Parathyroid adenoma (tissue), 2 donors: Measurements from ENCODE around the gene NRG4.
A peak's percentile ranks its signal among the peaks of the same experiment; 100 is the strongest.

Experiments
- H2AFZ ChIP-seq: fragments of 300-600 bp; sonication (generic); one replicate; pipeline ENCODE4 v1.7.0; 2017; ENCODE audit warnings: antibody characterized with exemption, mild to moderate bottlenecking
- H3K27ac ChIP-seq: fragments of 300-600 bp; sonication (generic); one replicate; pipeline ENCODE4 v1.7.0; 2017
- H3K27me3 ChIP-seq: fragments of 300-600 bp; sonication (generic); one replicate; pipeline ENCODE4 v1.7.0; 2017; ENCODE audit warnings: low read length; ENCODE audit not compliant: control insufficient read depth, insufficient read depth
- H3K36me3 ChIP-seq: fragments of 300-600 bp; sonication (generic); one replicate; pipeline ENCODE4 v1.7.0; 2017; ENCODE audit warnings: low read length; ENCODE audit not compliant: control insufficient read depth, insufficient read depth
- H3K4me1 ChIP-seq: fragments of 300-600 bp; sonication (generic); one replicate; pipeline ENCODE4 v1.7.0; 2017; ENCODE audit warnings: control low read depth
- H3K4me2 ChIP-seq: fragments of 300-600 bp; sonication (generic); one replicate; pipeline ENCODE4 v1.7.0; 2017; ENCODE audit warnings: low read length
- H3K4me3 ChIP-seq: fragments of 300-600 bp; sonication (generic); one replicate; pipeline ENCODE4 v1.7.0; 2017; ENCODE audit warnings: low read depth, low read length
- H3K79me2 ChIP-seq: fragments of 300-600 bp; sonication (generic); one replicate; pipeline ENCODE4 v1.7.0; 2017; ENCODE audit warnings: control low read depth
- H3K9ac ChIP-seq: fragments of 300-600 bp; sonication (generic); one replicate; pipeline ENCODE4 v1.7.0; 2017; ENCODE audit warnings: mild to moderate bottlenecking
- H3K9me3 ChIP-seq: fragments of 300-600 bp; sonication (generic); one replicate; pipeline ENCODE4 v1.7.0; 2017; ENCODE audit warnings: low read length; ENCODE audit not compliant: control insufficient read depth
- TF ChIP-seq, protein P1 (sequence below): fragments of 300-600 bp; sonication (generic); IDR thresholded peaks from one replicate; pipeline ENCODE4 v1.7.0; 2017; ENCODE audit warnings: antibody characterized with exemption, mild to moderate bottlenecking
- donor health status: primary hyperparathyroidism.

Gene NRG4

DNA sequence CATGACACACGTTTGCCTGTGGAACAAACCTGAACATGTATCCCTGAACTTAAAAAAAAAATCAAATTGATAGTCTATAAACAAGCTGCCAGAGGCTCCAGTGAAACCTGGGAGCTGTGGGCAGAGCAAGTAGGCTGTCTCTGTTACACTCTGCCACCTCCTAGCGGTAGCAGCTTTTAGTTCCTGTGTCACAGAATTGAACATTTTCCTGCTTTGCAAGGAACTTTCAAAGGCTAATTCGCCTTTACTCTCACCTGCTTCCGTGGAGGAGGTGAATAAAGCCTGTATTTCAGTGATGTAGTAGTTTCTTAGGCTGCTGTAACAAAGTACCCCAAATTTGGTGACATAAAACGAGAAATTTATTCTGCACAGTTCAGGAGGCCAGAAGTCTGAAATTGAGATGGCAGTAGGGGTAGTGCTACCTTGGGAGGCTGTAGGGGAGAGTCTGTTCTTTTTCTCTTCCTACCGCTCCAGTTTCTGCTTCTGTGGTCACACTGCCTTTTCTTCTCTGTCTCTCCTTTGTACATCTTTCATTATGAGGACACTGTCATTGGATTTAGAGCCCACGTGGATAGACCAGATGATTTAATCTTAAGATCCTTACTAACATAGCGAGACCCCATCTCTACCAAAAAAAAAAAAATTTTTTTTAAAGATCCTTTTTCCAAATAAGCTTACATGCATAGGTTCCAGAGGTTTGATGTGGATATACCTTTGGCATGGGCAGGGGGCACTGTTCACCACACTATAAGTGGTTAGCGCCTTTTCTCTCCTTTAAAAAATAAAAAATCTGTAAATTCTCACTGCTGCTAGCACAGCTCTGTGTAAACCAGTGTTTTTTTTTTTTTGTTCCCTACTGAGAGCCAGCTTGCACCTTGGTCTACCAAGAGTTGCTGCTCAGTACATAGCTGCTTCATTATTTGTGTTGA, 83.3 kb downstream of the NRG4 start:
- Histone ChIP-seq H3K27ac (no peak overlapping the region), H3K4me1 (no peaks in the 10 kb centered on the region), H3K9ac (no peak overlapping the region), H3K79me2 (no peaks in the 10 kb centered on the region), H2AFZ (no peak overlapping the region), H3K4me2 (no peak overlapping the region), H3K9me3 (no peaks in the 10 kb centered on the region), H3K36me3 (no peaks in the 10 kb centered on the region), H3K4me3 (no peak overlapping the region), H3K27me3 (no peaks in the 10 kb centered on the region)
- TF ChIP-seq, protein P1, sequence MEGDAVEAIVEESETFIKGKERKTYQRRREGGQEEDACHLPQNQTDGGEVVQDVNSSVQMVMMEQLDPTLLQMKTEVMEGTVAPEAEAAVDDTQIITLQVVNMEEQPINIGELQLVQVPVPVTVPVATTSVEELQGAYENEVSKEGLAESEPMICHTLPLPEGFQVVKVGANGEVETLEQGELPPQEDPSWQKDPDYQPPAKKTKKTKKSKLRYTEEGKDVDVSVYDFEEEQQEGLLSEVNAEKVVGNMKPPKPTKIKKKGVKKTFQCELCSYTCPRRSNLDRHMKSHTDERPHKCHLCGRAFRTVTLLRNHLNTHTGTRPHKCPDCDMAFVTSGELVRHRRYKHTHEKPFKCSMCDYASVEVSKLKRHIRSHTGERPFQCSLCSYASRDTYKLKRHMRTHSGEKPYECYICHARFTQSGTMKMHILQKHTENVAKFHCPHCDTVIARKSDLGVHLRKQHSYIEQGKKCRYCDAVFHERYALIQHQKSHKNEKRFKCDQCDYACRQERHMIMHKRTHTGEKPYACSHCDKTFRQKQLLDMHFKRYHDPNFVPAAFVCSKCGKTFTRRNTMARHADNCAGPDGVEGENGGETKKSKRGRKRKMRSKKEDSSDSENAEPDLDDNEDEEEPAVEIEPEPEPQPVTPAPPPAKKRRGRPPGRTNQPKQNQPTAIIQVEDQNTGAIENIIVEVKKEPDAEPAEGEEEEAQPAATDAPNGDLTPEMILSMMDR = peak; percentile 26

GRCh38 chr15:75927601-75928000, 84.6 kb downstream of the NRG4 start:
- Histone ChIP-seq H3K36me3 (no peaks in the 10 kb centered on the region), H3K4me2 (no peak overlapping the region), H3K9me3 (no peaks in the 10 kb centered on the region), H3K27me3 (no peaks in the 10 kb centered on the region), H3K9ac (no peak overlapping the region), H3K4me1 (no peaks in the 10 kb centered on the region), H2AFZ (no peak overlapping the region), H3K27ac (no peak overlapping the region), H3K4me3 (no peak overlapping the region), H3K79me2 (no peaks in the 10 kb centered on the region)
- TF ChIP-seq, protein P1 = no peak

GRCh38 chr15:75926931-75927330, 85.3 kb downstream of the NRG4 start:
- Histone ChIP-seq H3K4me3 (no peak overlapping the region), H3K4me2 (no peak overlapping the region), H3K79me2 (no peaks in the 10 kb centered on the region), H3K9ac (no peak overlapping the region), H3K4me1 (no peaks in the 10 kb centered on the region), H2AFZ (no peak overlapping the region), H3K27me3 (no peaks in the 10 kb centered on the region), H3K27ac (no peak overlapping the region), H3K9me3 (no peaks in the 10 kb centered on the region), H3K36me3 (no peaks in the 10 kb centered on the region)
- TF ChIP-seq, protein P1 = no peak

- Histone ChIP-seq H3K27ac (no peak overlapping the region), H3K4me2 (no peak overlapping the region), H3K36me3 (no peaks in the 10 kb centered on the region), H3K27me3 (no peaks in the 10 kb centered on the region), H3K9ac (no peak overlapping the region), H3K4me1 (no peaks in the 10 kb centered on the region), H2AFZ (no peak overlapping the region), H3K79me2 (no peaks in the 10 kb centered on the region), H3K9me3 (no peaks in the 10 kb centered on the region), H3K4me3 (no peak overlapping the region)
- TF ChIP-seq, protein P1 = no peak
These were observed 86.8 kb downstream of the NRG4 start for GRCh38 chr15:75925440-75925839.

DNA sequence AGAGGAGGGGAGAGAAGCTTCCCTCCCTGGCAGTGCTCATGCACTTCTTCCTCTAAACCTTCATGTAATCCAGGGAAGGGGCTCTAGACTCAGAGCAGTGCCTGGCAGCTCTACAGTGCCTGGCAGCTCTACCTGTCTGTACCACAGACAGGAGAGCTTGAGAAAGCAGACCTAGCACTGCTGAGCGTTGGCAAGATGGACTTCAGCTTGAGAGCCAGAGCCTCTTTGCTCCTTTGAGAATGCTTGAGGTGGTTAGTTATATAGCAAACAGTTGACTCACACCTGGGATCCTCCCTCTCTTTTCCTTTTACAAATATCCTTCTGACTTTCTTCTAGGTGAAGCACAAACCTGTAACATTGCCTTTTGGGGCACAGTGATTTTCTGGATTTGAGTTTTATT, 87.6 kb downstream of the NRG4 start:
- no peak overlapping the region for H2AFZ ChIP-seq
- H3K4me1 ChIP-seq = no peaks in the 10 kb centered on the region
- H3K9ac ChIP-seq = no peak overlapping the region
- H3K79me2 ChIP-seq = no peaks in the 10 kb centered on the region
- H3K4me2 ChIP-seq = no peak overlapping the region
- no peak overlapping the region for H3K27ac ChIP-seq
- no peak overlapping the region for H3K4me3 ChIP-seq
- no peaks in the 10 kb centered on the region for H3K9me3 ChIP-seq
- H3K36me3 ChIP-seq = no peaks in the 10 kb centered on the region
- H3K27me3 ChIP-seq = no peaks in the 10 kb centered on the region
- TF ChIP-seq, protein P1 = no peak
